HEK293T (cell line): ENCODE results near the gene PMEL.
"Not testable (repeated sequence)": the region's sequence is repeated elsewhere in the genome, so short reads cannot be mapped to it uniquely, and the experiment has no call there.

Experiments
- CTCF ChIA-PET: fragments of 350-600 bp; formaldehyde crosslinking; extraction: SDS; loops from one replicate; lab custom pipeline; 2021; ENCODE audit warnings: antibody characterized with exemption, inconsistent platforms; lab: Yijun Ruan, JAX
- POLR2A ChIA-PET: fragments of 350-600 bp; formaldehyde crosslinking; extraction: SDS; loops from one replicate; lab custom pipeline; 2020; ENCODE audit warnings: antibody characterized with exemption, inconsistent platforms; lab: Yijun Ruan, JAX
- DNase-seq: peaks from one replicate; pipeline ENCODE4 v3.0.0; 2012; ENCODE audit warnings: mixed read lengths; ENCODE audit errors: extremely low spot score
- ARNT ChIP-seq: fragments of 450-650 bp; IDR thresholded peaks from 2 replicates; pipeline ENCODE4 v1.6.1; 2017; ENCODE audit warnings: mild to moderate bottlenecking
- BHLHE40 ChIP-seq: fragments of 450-650 bp; IDR thresholded peaks from 2 replicates; pipeline ENCODE4 v1.6.1; 2016; ENCODE audit warnings: mild to moderate bottlenecking, moderate library complexity, borderline replicate concordance
- CTBP1 ChIP-seq: fragments of 450-650 bp; IDR thresholded peaks from 2 replicates; pipeline ENCODE4 v1.6.1; 2016; ENCODE audit warnings: borderline replicate concordance
- ELF4 ChIP-seq: fragments of 450-650 bp; IDR thresholded peaks from 2 replicates; pipeline ENCODE4 v1.6.1; 2017; ENCODE audit warnings: antibody characterized with exemption
- FOXA1 ChIP-seq: fragments of 450-650 bp; IDR thresholded peaks from 2 replicates; pipeline ENCODE4 v1.6.1; 2016; ENCODE audit warnings: mild to moderate bottlenecking
- FOXK2 ChIP-seq: fragments of 450-650 bp; IDR thresholded peaks from 2 replicates; pipeline ENCODE4 v1.6.1; 2016; ENCODE audit warnings: mild to moderate bottlenecking
- FOXM1 ChIP-seq: fragments of 450-650 bp; IDR thresholded peaks from 2 replicates; pipeline ENCODE4 v1.6.1; 2017; ENCODE audit warnings: mild to moderate bottlenecking, borderline replicate concordance
- HDGF ChIP-seq: fragments of 450-650 bp; IDR thresholded peaks from 2 replicates; pipeline ENCODE4 v1.6.1; 2017; ENCODE audit warnings: antibody characterized with exemption, borderline replicate concordance
- L3MBTL2 ChIP-seq: fragments of 450-650 bp; conservative IDR thresholded peaks from 2 replicates; pipeline ENCODE4 v1.6.1; 2016; ENCODE audit warnings: mild to moderate bottlenecking
- LEF1 ChIP-seq: fragments of 450-650 bp; IDR thresholded peaks from 2 replicates; pipeline ENCODE4 v1.6.1; 2017; ENCODE audit warnings: mild to moderate bottlenecking, borderline replicate concordance
- NFRKB ChIP-seq: fragments of 450-650 bp; IDR thresholded peaks from 2 replicates; pipeline ENCODE4 v1.6.1; 2016; ENCODE audit warnings: mild to moderate bottlenecking, moderate library complexity
- PKNOX1 ChIP-seq: fragments of 450-650 bp; IDR thresholded peaks from 2 replicates; pipeline ENCODE4 v1.6.1; 2016
- SP1 ChIP-seq: fragments of 450-650 bp; IDR thresholded peaks from 2 replicates; pipeline ENCODE4 v1.6.1; 2017
- SUZ12 ChIP-seq: fragments of 450-650 bp; IDR thresholded peaks from 2 replicates; pipeline ENCODE4 v1.6.1; 2016; ENCODE audit warnings: mild to moderate bottlenecking
- TARDBP ChIP-seq: fragments of 450-650 bp; IDR thresholded peaks from 2 replicates; pipeline ENCODE4 v1.6.1; 2016
- ZNF384 ChIP-seq: fragments of 450-650 bp; IDR thresholded peaks from 2 replicates; pipeline ENCODE4 v1.6.1; 2016

Gene PMEL

GRCh38 chr12:55929306-55929791, 36.5 kb downstream of the PMEL start:
- no peak for TF ChIP-seq PKNOX1
- TF ChIP-seq SUZ12 = no peak
- no peak for TF ChIP-seq BHLHE40
- no peak for TF ChIP-seq FOXA1
- TF ChIP-seq FOXK2 = no peak
- no peak for TF ChIP-seq TARDBP
- TF ChIP-seq LEF1 = no peak
- TF ChIP-seq CTBP1 = no peak
- no peak for DNase-seq
- ChIA-PET POLR2A (interaction anchor here (1.3 kb wide), 1 partner anchor 44 kb away, joined by 4 read pairs; the partner anchor contains the start of gene RAB5B), CTCF (interaction anchor here (2.0 kb wide), 1 partner anchor 10 kb away, joined by 10 read pairs; no protein-coding TSS in a partner anchor)

GRCh38 chr12:55927588-55928502, 38.0 kb downstream of the PMEL start, which contains the start of gene PYM1:
PYM1 (minus strand) TSS chr12:55927894; CDS start chr12:55927761, 133 bp downstream.
- TF ChIP-seq PKNOX1 (0 out of 2 replicates have a peak, but pooled peaks have one; percentile 58), FOXA1 (no peak), ARNT (no peak), ELF4 (no peak)
- peak; percentile 61 for DNase-seq
- ChIA-PET CTCF (interaction anchor here (0.6 to 2.1 kb wide), 5 partner anchors 52 to 190 kb away, joined by 3 to 8 read pairs (median 3); partner anchors contain the start of genes ORMDL2, SARNP and ZC3H10), POLR2A (interaction anchor here (0.6 to 5.0 kb wide), 15 partner anchors 8 to 189 kb away, joined by 3 to 59 read pairs (median 5); partner anchors contain the start of genes DNAJC14, ORMDL2, RAB5B and SARNP)

GRCh38 chr12:55926738-55927587, 38.9 kb downstream of the PMEL start:
- POLR2A ChIA-PET = interaction anchor here (1.0 to 5.0 kb wide), 17 partner anchors 9 to 189 kb away, joined by 3 to 59 read pairs (median 4); partner anchors contain the start of genes DNAJC14, ORMDL2, RAB5B and SARNP
- CTCF ChIA-PET = interaction anchor here (0.6 to 2.1 kb wide), 6 partner anchors 8 to 191 kb away, joined by 3 to 8 read pairs (median 3); partner anchors contain the start of genes ORMDL2, SARNP and ZC3H10
- TF ChIP-seq ARNT = no peak
- peak; percentile 39 for TF ChIP-seq ELF4
- no peak for TF ChIP-seq SUZ12
- 0 out of 2 replicates have a peak, but pooled peaks have one; percentile 22 for TF ChIP-seq L3MBTL2
- no peak for TF ChIP-seq LEF1
- DNase-seq = peak; percentile 92

GRCh38 chr12:55925870-55926737, 39.7 kb downstream of the PMEL start:
- TF ChIP-seq HDGF (no peak), L3MBTL2 (peak; percentile 65)
- no peak for DNase-seq
- ChIA-PET CTCF (interaction anchor here (0.6 to 2.1 kb wide), 6 partner anchors 8 to 189 kb away, joined by 3 to 8 read pairs (median 4); partner anchors contain the start of genes ORMDL2 and SARNP), POLR2A (interaction anchor here (1.2 to 5.0 kb wide), 12 partner anchors 10 to 188 kb away, joined by 3 to 59 read pairs (median 8); partner anchors contain the start of genes DNAJC14, ORMDL2, RAB5B and SARNP)

- ChIA-PET CTCF (interaction anchor here (1.4 to 2.1 kb wide), 3 partner anchors 9 to 183 kb away, joined by 4 to 8 read pairs (median 5); partner anchors contain the start of genes ORMDL2 and SARNP), POLR2A (interaction anchor here (2.1 to 5.0 kb wide), 4 partner anchors 49 to 187 kb away, joined by 10 to 59 read pairs (median 22); partner anchors contain the start of genes DNAJC14, ORMDL2, RAB5B and SARNP)
- DNase-seq = no peak
- TF ChIP-seq CTBP1 (no peak), SP1 (no peak), ARNT (no peak), HDGF (no peak), BHLHE40 (no peak), SUZ12 (no peak), ELF4 (no peak), PKNOX1 (no peak), ZNF384 (no peak), L3MBTL2 (no peak), NFRKB (no peak), FOXA1 (no peak), FOXK2 (no peak), FOXM1 (no peak), LEF1 (no peak), TARDBP (no peak)
Measured at GRCh38 chr12:55925371-55925770, 40.5 kb downstream of the PMEL start.

GRCh38 chr12:55923648-55924047, 42.2 kb downstream of the PMEL start:
- CTCF ChIA-PET, DNase-seq: not testable (repeated sequence)

More at GRCh38 chr12:55923648-55924047, 42.2 kb downstream of the PMEL start:
- POLR2A ChIA-PET = not testable (repeated sequence)
